SK-N-SH (cell line): Measurements from ENCODE around the gene JMJD1C. TPM values are rescaled to one million over a fixed set of nuclear protein-coding genes. Genes with fewer than 3 reads are reported as not detected.

ENCODE experiments used
- CTCF ChIA-PET: fragments of 300-600, 350-600 bp; formaldehyde crosslinking; extraction: SDS; loops from one replicate; lab custom pipeline; 2021; lab: Yijun Ruan, JAX
- POLR2A ChIA-PET: fragments of 350-600 bp; sonication (Branson Sonifier 250); formaldehyde crosslinking; extraction: SDS; loops from one replicate; lab custom pipeline; 2020; ENCODE audit warnings: antibody characterized with exemption, inconsistent platforms; lab: Yijun Ruan, JAX
- DNase-seq: peaks from one replicate; pipeline ENCODE4 v3.0.0; 2012
- H2AFZ ChIP-seq: fragments of 200-600 bp; sonication (generic); 2 replicates; pipeline ENCODE4 v1.8.1; 2016; ENCODE audit warnings: antibody characterized with exemption, mild to moderate bottlenecking, low read depth
- H3F3A ChIP-seq: fragments of 200-600 bp; sonication (generic); replicated peaks from 2 replicates; pipeline ENCODE3; 2016; ENCODE audit warnings: antibody characterized with exemption, mild to moderate bottlenecking; ENCODE audit not compliant: insufficient read depth
- H3K27ac ChIP-seq, 2 experiments: fragments of 200-500 bp in 1 of 2; fragments of 200-600 bp in 1 of 2; sonication (Bioruptor generic) in 1 of 2; sonication (generic), shearing (Covaris generic) in 1 of 2; 2 replicates each; pipeline versions ENCODE4 v1.5.1 to v1.6.1; 2014 to 2016; ENCODE audit warnings: low read depth in 2 of 2, inconsistent platforms in 1 of 2, low read length in 1 of 2, mild to moderate bottlenecking in 1 of 2, mixed read lengths in 1 of 2
- H3K27me3 ChIP-seq: fragments of 200-600 bp; sonication (generic), shearing (Covaris generic); 2 replicates; pipeline ENCODE4 v1.6.1; 2016; ENCODE audit warnings: mixed run types; ENCODE audit not compliant: insufficient read depth
- H3K36me3 ChIP-seq, 2 experiments: fragments of 200-500 bp in 1 of 2; fragments of 200-600 bp in 1 of 2; sonication (Bioruptor generic) in 1 of 2; sonication (generic) in 1 of 2; replicated peaks in 1 of 2; 2 replicates each; pipeline versions ENCODE3 to v1.5.1; 2014 to 2016; ENCODE audit warnings: low read length in 1 of 2, mild to moderate bottlenecking in 1 of 2; ENCODE audit not compliant: insufficient read depth in 2 of 2, control insufficient read depth in 1 of 2
- H3K4me1 ChIP-seq, 2 experiments: fragments of 200-500 bp in 1 of 2; fragments of 200-600 bp in 1 of 2; sonication (Bioruptor generic) in 1 of 2; sonication (generic), shearing (Covaris generic) in 1 of 2; 2 replicates each; pipeline versions ENCODE4 v1.5.1 to v1.6.1; 2014 to 2016; ENCODE audit warnings: low read depth in 1 of 2, low read length in 1 of 2, mixed run types in 1 of 2; ENCODE audit not compliant: insufficient read depth in 2 of 2, control insufficient read depth in 1 of 2
- H3K4me2 ChIP-seq: fragments of 200-600 bp; sonication (generic), shearing (Covaris generic); 2 replicates; pipeline ENCODE4 v1.6.1; 2017; ENCODE audit warnings: mixed run types
- H3K4me3 ChIP-seq, 2 experiments: fragments of 200-500 bp in 1 of 2; fragments of 200-600 bp in 1 of 2; sonication (Bioruptor generic) in 1 of 2; sonication (generic), shearing (Covaris generic) in 1 of 2; 2 replicates each; pipeline versions ENCODE4 v1.5.1 to v1.8.1; 2014 to 2016; ENCODE audit warnings: low read depth in 2 of 2, inconsistent platforms in 1 of 2, low read length in 1 of 2, mild to moderate bottlenecking in 1 of 2, mixed read lengths in 1 of 2, moderate library complexity in 1 of 2
- H3K79me2 ChIP-seq: fragments of 200-600 bp; sonication (generic); 2 replicates; pipeline ENCODE4 v1.8.1; 2017; ENCODE audit warnings: mild to moderate bottlenecking; ENCODE audit not compliant: insufficient read depth
- H3K9ac ChIP-seq: fragments of 200-600 bp; sonication (generic); 2 replicates; pipeline ENCODE4 v1.6.1; 2017; ENCODE audit warnings: mixed run types
- H3K9me2 ChIP-seq: fragments of 200-600 bp; sonication (generic); 2 replicates; pipeline ENCODE4 v1.6.1; 2017; ENCODE audit warnings: mixed run types
- H3K9me3 ChIP-seq: fragments of 200-600 bp; sonication (generic); 2 replicates; pipeline ENCODE4 v1.6.1; 2017; ENCODE audit warnings: mixed run types, mild to moderate bottlenecking, moderate library complexity
- H4K20me1 ChIP-seq: fragments of 200-600 bp; sonication (generic); 2 replicates; pipeline ENCODE4 v1.6.1; 2017; ENCODE audit warnings: mild to moderate bottlenecking, mixed run types; ENCODE audit not compliant: insufficient read depth
- EZH2phosphoT487 ChIP-seq: fragments of 200-600 bp; sonication (generic); IDR thresholded peaks from 2 replicates; pipeline ENCODE4 v1.6.1; 2017; ENCODE audit warnings: low read depth, mixed run types, mild to moderate bottlenecking, antibody characterized with exemption, moderate library complexity, borderline replicate concordance
- FOSL2 ChIP-seq: IDR thresholded peaks from 2 replicates; pipeline ENCODE4 v1.4.0; 2012; ENCODE audit warnings: low read depth, mild to moderate bottlenecking, moderate library complexity, borderline replicate concordance
- FOXM1 ChIP-seq: IDR thresholded peaks from 2 replicates; pipeline ENCODE4 v1.4.0; 2012; ENCODE audit warnings: low read depth, mild to moderate bottlenecking
- GABPA ChIP-seq: IDR thresholded peaks from 2 replicates; pipeline ENCODE4 v1.4.0; 2012; ENCODE audit warnings: low read depth, mild to moderate bottlenecking
- JUND ChIP-seq: IDR thresholded peaks from 2 replicates; pipeline ENCODE4 v1.4.0; 2012
- MXI1 ChIP-seq: IDR thresholded peaks from 2 replicates; pipeline ENCODE4 v1.6.1; 2012; ENCODE audit warnings: mild to moderate bottlenecking, low read depth, low read length, improper control_type of control experiment
- NFIC ChIP-seq: IDR thresholded peaks from 2 replicates; pipeline ENCODE4 v1.4.0; 2012; ENCODE audit warnings: borderline replicate concordance
- NRF1 ChIP-seq: IDR thresholded peaks from 2 replicates; pipeline ENCODE4 v1.6.1; 2012; ENCODE audit warnings: low read depth, mild to moderate bottlenecking, low read length
- RAD21 ChIP-seq: IDR thresholded peaks from 2 replicates; pipeline ENCODE4 v1.6.1; 2012; ENCODE audit warnings: mild to moderate bottlenecking, low read length
- RCOR1 ChIP-seq: fragments of 150-350 bp; IDR thresholded peaks from 2 replicates; pipeline ENCODE4 v1.6.1; 2017; ENCODE audit warnings: antibody characterized with exemption, low read length
- RFX5 ChIP-seq: IDR thresholded peaks from 2 replicates; pipeline ENCODE4 v1.6.1; 2012; ENCODE audit warnings: mild to moderate bottlenecking, improper control_type of control experiment, low read length
- SIN3A ChIP-seq: IDR thresholded peaks from 2 replicates; pipeline ENCODE4 v1.6.1; 2012; ENCODE audit warnings: low read depth, mild to moderate bottlenecking, low read length, moderate library complexity, borderline replicate concordance
- SMC3 ChIP-seq: IDR thresholded peaks from 2 replicates; pipeline ENCODE4 v1.6.1; 2012; ENCODE audit warnings: low read depth, low read length, improper control_type of control experiment
- TAF1 ChIP-seq: IDR thresholded peaks from 2 replicates; pipeline ENCODE4 v1.6.1; 2012; ENCODE audit warnings: low read depth, mild to moderate bottlenecking, low read length, moderate library complexity, borderline replicate concordance
- USF2 ChIP-seq: fragments of 150-350 bp; IDR thresholded peaks from 2 replicates; pipeline ENCODE4 v1.6.1; 2017; ENCODE audit warnings: antibody characterized with exemption, low read length, low read depth, borderline replicate concordance
- YY1 ChIP-seq: IDR thresholded peaks from 2 replicates; pipeline ENCODE4 v1.4.0; 2012; ENCODE audit warnings: low read depth, mild to moderate bottlenecking
- WGBS: methylation state at CpG from one replicate; pipeline ENCODE4 v1.1.6; 2017; ENCODE audit warnings: low lambda C conversion rate; 5-methylcytosine and 5-hydroxymethylcytosine counted together
- polyA plus RNA-seq, 3 experiments: library from polyadenylated mRNA; depleted of rRNA; stranded (reverse); fragments of >200 nt; gene quantifications; 2 replicates each; pipeline ENCODE4 v1.2.3, GENCODE V29; 2012
- TF ChIP-seq, protein P1 (sequence below): fragments of 200-600 bp; sonication (generic); IDR thresholded peaks from 2 replicates; pipeline ENCODE4 v1.6.1; 2017; ENCODE audit warnings: antibody characterized with exemption, mild to moderate bottlenecking, moderate library complexity

The JMJD1C gene
- polyA plus RNA-seq, 1 of the 3 experiments (the other 2 are of a cell fraction) = 11.7 TPM

- peaks cover 7 to 8% of the 10 kb centered on the region in 2 experiments; a peak in 3 of 4 replicates for H3K4me1 ChIP-seq
- no peak for TF ChIP-seq GABPA
- TF ChIP-seq FOSL2 = no peak
- no peak for TF ChIP-seq TAF1
- no peak for TF ChIP-seq USF2
- no peak for TF ChIP-seq SIN3A
- no peak for TF ChIP-seq MXI1
- no peak for TF ChIP-seq FOXM1
- no peak for TF ChIP-seq RCOR1
- TF ChIP-seq, protein P1, sequence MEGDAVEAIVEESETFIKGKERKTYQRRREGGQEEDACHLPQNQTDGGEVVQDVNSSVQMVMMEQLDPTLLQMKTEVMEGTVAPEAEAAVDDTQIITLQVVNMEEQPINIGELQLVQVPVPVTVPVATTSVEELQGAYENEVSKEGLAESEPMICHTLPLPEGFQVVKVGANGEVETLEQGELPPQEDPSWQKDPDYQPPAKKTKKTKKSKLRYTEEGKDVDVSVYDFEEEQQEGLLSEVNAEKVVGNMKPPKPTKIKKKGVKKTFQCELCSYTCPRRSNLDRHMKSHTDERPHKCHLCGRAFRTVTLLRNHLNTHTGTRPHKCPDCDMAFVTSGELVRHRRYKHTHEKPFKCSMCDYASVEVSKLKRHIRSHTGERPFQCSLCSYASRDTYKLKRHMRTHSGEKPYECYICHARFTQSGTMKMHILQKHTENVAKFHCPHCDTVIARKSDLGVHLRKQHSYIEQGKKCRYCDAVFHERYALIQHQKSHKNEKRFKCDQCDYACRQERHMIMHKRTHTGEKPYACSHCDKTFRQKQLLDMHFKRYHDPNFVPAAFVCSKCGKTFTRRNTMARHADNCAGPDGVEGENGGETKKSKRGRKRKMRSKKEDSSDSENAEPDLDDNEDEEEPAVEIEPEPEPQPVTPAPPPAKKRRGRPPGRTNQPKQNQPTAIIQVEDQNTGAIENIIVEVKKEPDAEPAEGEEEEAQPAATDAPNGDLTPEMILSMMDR = no peak
- no peak for TF ChIP-seq EZH2phosphoT487
- TF ChIP-seq RAD21 = no peak
- no peak for TF ChIP-seq YY1
- TF ChIP-seq NRF1 = no peak
- TF ChIP-seq RFX5 = no peak
- no peak for TF ChIP-seq NFIC
- no peak for TF ChIP-seq JUND
- TF ChIP-seq SMC3 = no peak
- TF ChIP-seq, all 33 proteins: peak for 0
- no peak overlapping the region for H2AFZ ChIP-seq
- H3K4me2 ChIP-seq = no peak overlapping the region
- H3K36me3 ChIP-seq = peaks cover 8 to 36% of the 10 kb centered on the region in 2 experiments
- H3K9me2 ChIP-seq = no peaks in the 10 kb centered on the region
- H4K20me1 ChIP-seq = peaks cover 77% of the 10 kb centered on the region
- no peaks in the 10 kb centered on the region for H3K27me3 ChIP-seq
- H3K79me2 ChIP-seq = peaks cover 100% of the 10 kb centered on the region
- POLR2A ChIA-PET = no interaction called here
- CTCF ChIA-PET = interaction anchor here (0.7 to 1.5 kb wide), 6 partner anchors 8 to 458 kb away, joined by 3 to 5 read pairs (median 4); no protein-coding TSS in a partner anchor
- H3K9ac ChIP-seq = no peak overlapping the region
- 88% methylated on average over 5 of the region's 5 CpGs for WGBS
- no peak overlapping the region for H3K27ac ChIP-seq
- no peak for DNase-seq
- peaks cover 32% of the 10 kb centered on the region for H3F3A ChIP-seq
- H3K4me3 ChIP-seq = no peak overlapping the region
- no peaks in the 10 kb centered on the region for H3K9me3 ChIP-seq
Observed at GRCh38 chr10:63262430-63263073, 203.2 kb downstream of the JMJD1C start.
